B cell (primary cell): ENCODE results near the gene NRROS. TPM values are rescaled to one million over a fixed set of nuclear protein-coding genes. Genes with fewer than 3 reads are reported as not detected.

Experiments
- ATAC-seq: fragments of 200-7000 bp; cut with Tn5 transposase; one replicate; pipeline ENCODE4 v1.10.0; 2021; ENCODE audit warnings: low read depth, mild to moderate bottlenecking, moderate number of reproducible peaks, moderate library complexity
- CTCF ChIA-PET: fragments of 350-600 bp; sonication (Branson Sonifier 250); formaldehyde crosslinking; loops from one replicate; lab custom pipeline; 2021; ENCODE audit warnings: antibody characterized with exemption, inconsistent platforms; lab: Charles Lee
- POLR2A ChIA-PET: fragments of 350-600 bp; sonication (Branson Sonifier 250); formaldehyde crosslinking; loops from one replicate; lab custom pipeline; 2021; ENCODE audit warnings: antibody characterized with exemption; lab: Charles Lee
- DNase-seq: peaks from one replicate; pipeline ENCODE4 v3.0.0; 2013
- H2AFZ ChIP-seq: 2 replicates; pipeline ENCODE4 v1.6.1; 2012; ENCODE audit warnings: mild to moderate bottlenecking, low read depth, low read length; ENCODE audit not compliant: insufficient read depth, poor library complexity, severe bottlenecking
- H3K27ac ChIP-seq, 2 donors: 1 replicate in 1 of 2; 2 replicates in 1 of 2; pipeline ENCODE4 v1.5.1; 2012 to 2013; ENCODE audit warnings: low read length in 2 of 2, mild to moderate bottlenecking in 2 of 2, moderate library complexity in 1 of 2
- H3K27me3 ChIP-seq, 4 experiments: fragments of 200-600 bp in 1 of 4; sonication (generic) in 1 of 4; replicated peaks in 1 of 4; 1 replicate in 2 of 4; 2 replicates in 2 of 4; pipeline versions ENCODE4 v1.6.1 to v1.7.0; 2013 to 2016; ENCODE audit warnings: low read length in 3 of 4, mild to moderate bottlenecking in 2 of 4, mixed read lengths in 1 of 4, moderate library complexity in 1 of 4; ENCODE audit not compliant: insufficient read depth in 4 of 4, control insufficient read depth in 3 of 4; ENCODE audit errors: control extremely low read depth in 1 of 4
- H3K36me3 ChIP-seq, 2 experiments: replicated peaks in 1 of 2; 1 replicate in 1 of 2; 2 replicates in 1 of 2; pipeline versions ENCODE4 v1.6.1 to v1.7.1; 2013; ENCODE audit warnings: low read length in 1 of 2; ENCODE audit not compliant: insufficient read depth in 2 of 2, control insufficient read depth in 1 of 2; ENCODE audit errors: control extremely low read depth in 1 of 2, extremely low read depth in 1 of 2
- H3K4me1 ChIP-seq, 2 donors: fragments of 200-600 bp in 1 of 2; sonication (generic) in 1 of 2; 1 replicate in 1 of 2; 2 replicates in 1 of 2; pipeline versions ENCODE4 v1.5.1 to v1.6.1; 2013 to 2017; ENCODE audit warnings: low read length in 2 of 2; ENCODE audit not compliant: control insufficient read depth in 2 of 2, insufficient read depth in 2 of 2
- H3K4me2 ChIP-seq: replicated peaks from 2 replicates; pipeline ENCODE3; 2012; ENCODE audit warnings: mild to moderate bottlenecking, low read depth, low read length; ENCODE audit not compliant: poor library complexity, severe bottlenecking
- H3K4me3 ChIP-seq, 5 experiments: fragments of 200-600 bp in 1 of 5; sonication (generic) in 1 of 5; 1 replicate in 3 of 5; 2 replicates in 2 of 5; pipeline versions ENCODE4 v1.5.1 to v1.7.0; 2011 to 2016; ENCODE audit warnings: low read length in 4 of 5, mild to moderate bottlenecking in 4 of 5, low read depth in 2 of 5, control low read depth in 1 of 5, moderate library complexity in 1 of 5; ENCODE audit not compliant: insufficient read depth in 1 of 5; ENCODE audit errors: control extremely low read depth in 1 of 5, extremely low read depth in 1 of 5
- H3K79me2 ChIP-seq: fragments of 200-600 bp; sonication (generic); one replicate; pipeline ENCODE4 v1.6.0; 2016; ENCODE audit warnings: low read length; ENCODE audit not compliant: control insufficient read depth, insufficient read depth
- H3K9ac ChIP-seq: fragments of 200-600 bp; sonication (generic); 2 replicates; pipeline ENCODE4 v1.6.1; 2017; ENCODE audit warnings: mild to moderate bottlenecking, low read length, moderate library complexity
- H3K9me3 ChIP-seq, 3 donors: one replicate each; pipeline versions ENCODE4 v1.6.1 to v1.7.1; 2013; ENCODE audit warnings: low read length in 2 of 3; ENCODE audit not compliant: control insufficient read depth in 2 of 3, insufficient read depth in 1 of 3; ENCODE audit errors: control extremely low read depth in 1 of 3
- H4K20me1 ChIP-seq: 2 replicates; pipeline ENCODE4 v1.6.0; 2012; ENCODE audit warnings: mild to moderate bottlenecking, low read length; ENCODE audit not compliant: insufficient read depth, control insufficient read depth, poor library complexity, severe bottlenecking
- H3K27ac Mint-ChIP-seq: one replicate; pipeline ENCODE4 v1.8.0; 2021; ENCODE audit warnings: mixed read lengths
- H3K27me3 Mint-ChIP-seq: one replicate; pipeline ENCODE4 v1.8.0; 2021; ENCODE audit warnings: mixed read lengths
- H3K4me1 Mint-ChIP-seq: one replicate; pipeline ENCODE4 v1.8.0; 2021; ENCODE audit warnings: mixed read lengths
- H3K4me3 Mint-ChIP-seq: one replicate; pipeline ENCODE4 v1.8.0; 2021; ENCODE audit warnings: mixed read lengths
- H3K9me3 Mint-ChIP-seq: one replicate; pipeline ENCODE4 v1.8.0; 2022; ENCODE audit warnings: mixed read lengths; ENCODE audit not compliant: insufficient read depth
- CTCF ChIP-seq: fragments of 200-600 bp; IDR thresholded peaks from one replicate; pipeline ENCODE4 v1.8.0; 2022; ENCODE audit warnings: antibody characterized with exemption, mild to moderate bottlenecking
- EZH2 ChIP-seq: IDR thresholded peaks from 2 replicates; pipeline ENCODE4 v1.6.1; 2012; ENCODE audit warnings: borderline replicate concordance, low read depth, mild to moderate bottlenecking, moderate library complexity, low read length; ENCODE audit not compliant: insufficient read depth, poor library complexity, severe bottlenecking
- WGBS: methylation state at CpG from one replicate; pipeline ENCODE4 v1.1.5; 2013; ENCODE audit warnings: missing lambda C conversion rate; ENCODE audit not compliant: insufficient coverage; 5-methylcytosine and 5-hydroxymethylcytosine counted together
- intact Hi-C: fragments of 100-400 bp; cut with micrococcal nuclease; formaldehyde crosslinking; loops from one replicate; pipeline ENCODE4 v1.10.0; 2022
- polyA plus RNA-seq: library from polyadenylated mRNA; depleted of rRNA; stranded (reverse); fragments of >200 nt; gene quantifications from 2 replicates; pipeline ENCODE4 v1.2.3, GENCODE V29; 2012
- total RNA-seq, 2 donors: library from RNA; stranded (reverse); fragments of 120-200 nt in 1 of 2; gene quantifications; 1 replicate in 1 of 2; 2 replicates in 1 of 2; pipeline versions ENCODE4 v1.2.3 to v1.2.4, GENCODE V29; 2013 to 2022

NRROS gene
- total and polyA plus RNA-seq, 2 donors (not counting 1 experiment from before 2014, with no cell fraction given), result 40.1 to 87.9 TPM

- Mint-ChIP-seq H3K9me3 (no peaks in the 10 kb centered on the region), H3K27ac (peak overlapping the region; percentile 20), H3K4me3 (no peak overlapping the region), H3K27me3 (no peaks in the 10 kb centered on the region), H3K4me1 (no peaks in the 10 kb centered on the region)
- no peak for DNase-seq
- intact Hi-C loops, result no loop called here
- WGBS, result 98% methylated on average over 34 of the region's 35 CpGs
- ChIA-PET POLR2A (no interaction called here), CTCF (interaction anchor here (1.6 kb wide), 1 partner anchor 51 kb away, joined by 6 read pairs; no protein-coding TSS in a partner anchor)
- no peak for ATAC-seq
- Histone ChIP-seq H3K27ac (no peak overlapping the region), H3K4me1 (no peaks in the 10 kb centered on the region), H3K79me2 (peaks cover 5% of the 10 kb centered on the region), H3K4me3 (no peak overlapping the region), H3K27me3 (no peaks in the 10 kb centered on the region), H3K36me3 (peaks cover 3 to 57% of the 10 kb centered on the region in 2 experiments), H3K4me2 (no peak overlapping the region), H2AFZ (no peak overlapping the region), H4K20me1 (peaks cover 6% of the 10 kb centered on the region), H3K9ac (no peak overlapping the region), H3K9me3 (no peaks in the 10 kb centered on the region)
- TF ChIP-seq EZH2 (no peak), CTCF (no peak)
Observed at GRCh38 chr3:196659901-196660351, 20.4 kb downstream of the NRROS start.

- DNase-seq (no peak), ATAC-seq (no peak)
- Histone ChIP-seq H3K4me1 (no peaks in the 10 kb centered on the region), H3K79me2 (peaks cover 5% of the 10 kb centered on the region), H3K27me3 (no peaks in the 10 kb centered on the region), H3K36me3 (peaks cover 3 to 51% of the 10 kb centered on the region in 2 experiments), H3K4me2 (no peak overlapping the region), H3K9me3 (no peaks in the 10 kb centered on the region), H4K20me1 (no peaks in the 10 kb centered on the region), H3K9ac (no peak overlapping the region), H3K4me3 (no peak overlapping the region), H2AFZ (no peak overlapping the region), H3K27ac (no peak overlapping the region)
- no peaks in the 10 kb centered on the region for H3K4me1 Mint-ChIP-seq
- TF ChIP-seq CTCF (no peak), EZH2 (no peak)
- no peaks in the 10 kb centered on the region for H3K9me3 Mint-ChIP-seq
- POLR2A ChIA-PET, result interaction anchor here (1.4 kb wide), 1 partner anchor 16 kb away, joined by 3 read pairs; no protein-coding TSS in a partner anchor
- WGBS, result 95% methylated on average over 32 of the region's 32 CpGs
- CTCF ChIA-PET, result interaction anchor here (1.6 kb wide), 2 partner anchors 24 to 51 kb away, joined by 6 read pairs; no protein-coding TSS in a partner anchor
- intact Hi-C loops, result no loop called here
- H3K27me3 Mint-ChIP-seq, result no peaks in the 10 kb centered on the region
- H3K27ac Mint-ChIP-seq, result no peak overlapping the region
- no peak overlapping the region for H3K4me3 Mint-ChIP-seq
Observed at GRCh38 chr3:196660381-196661166, 21.1 kb downstream of the NRROS start.
